HG03342 (cell line): Measurements from ENCODE around the gene SBF1.

Source experiments
- ATAC-seq: cut with Tn5 transposase; IDR thresholded peaks from one replicate; pipeline ENCODE4 v1.9.1; 2021; ENCODE audit warnings: mild to moderate bottlenecking, moderate library complexity; ENCODE audit not compliant: unreplicated experiment

SBF1 gene

DNA sequence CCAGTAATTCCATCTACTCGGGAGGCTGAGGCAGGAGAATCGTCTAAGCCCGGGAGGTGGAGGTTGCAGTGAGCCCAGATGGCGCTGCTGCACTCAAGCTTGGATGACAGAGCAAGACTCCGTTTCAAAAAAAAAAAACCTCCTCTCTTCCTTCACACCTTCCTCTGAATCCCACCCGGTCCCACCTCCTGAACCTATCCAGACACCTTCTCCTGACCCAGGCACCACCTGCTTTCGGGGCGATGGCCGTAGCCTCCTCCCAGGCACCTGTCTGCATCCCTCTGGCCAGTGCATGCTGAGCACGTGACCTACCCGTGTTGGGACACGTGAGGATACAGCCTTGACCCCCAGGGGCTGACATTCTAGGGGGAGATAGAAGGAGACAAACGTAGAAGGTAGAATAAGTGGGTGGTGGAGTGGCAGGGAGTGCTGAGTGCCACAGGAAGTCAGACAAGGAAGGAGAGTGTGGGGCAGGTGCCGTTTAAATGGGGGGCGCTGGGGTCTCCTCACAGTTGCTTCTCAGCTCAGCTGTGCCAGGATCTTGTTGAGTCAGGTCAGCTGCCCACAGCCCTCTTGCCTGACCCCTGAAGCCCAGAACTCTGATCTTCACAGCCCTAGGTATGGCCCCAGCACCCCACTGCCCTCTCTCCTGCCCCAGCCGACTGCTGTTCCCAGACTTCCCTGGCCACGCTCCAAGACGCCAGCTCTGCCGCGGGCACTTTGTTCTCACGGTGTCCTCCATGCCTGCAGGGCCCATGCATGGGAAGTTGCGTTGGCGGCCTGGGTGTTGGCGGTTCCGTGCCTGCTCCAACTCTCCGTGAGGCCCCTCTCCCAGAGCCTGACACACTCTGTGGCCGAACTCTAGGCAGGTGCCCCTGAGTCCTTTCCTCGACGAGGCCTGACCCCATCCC, 10.6 kb upstream of the SBF1 start:
- no peak for ATAC-seq

DNA sequence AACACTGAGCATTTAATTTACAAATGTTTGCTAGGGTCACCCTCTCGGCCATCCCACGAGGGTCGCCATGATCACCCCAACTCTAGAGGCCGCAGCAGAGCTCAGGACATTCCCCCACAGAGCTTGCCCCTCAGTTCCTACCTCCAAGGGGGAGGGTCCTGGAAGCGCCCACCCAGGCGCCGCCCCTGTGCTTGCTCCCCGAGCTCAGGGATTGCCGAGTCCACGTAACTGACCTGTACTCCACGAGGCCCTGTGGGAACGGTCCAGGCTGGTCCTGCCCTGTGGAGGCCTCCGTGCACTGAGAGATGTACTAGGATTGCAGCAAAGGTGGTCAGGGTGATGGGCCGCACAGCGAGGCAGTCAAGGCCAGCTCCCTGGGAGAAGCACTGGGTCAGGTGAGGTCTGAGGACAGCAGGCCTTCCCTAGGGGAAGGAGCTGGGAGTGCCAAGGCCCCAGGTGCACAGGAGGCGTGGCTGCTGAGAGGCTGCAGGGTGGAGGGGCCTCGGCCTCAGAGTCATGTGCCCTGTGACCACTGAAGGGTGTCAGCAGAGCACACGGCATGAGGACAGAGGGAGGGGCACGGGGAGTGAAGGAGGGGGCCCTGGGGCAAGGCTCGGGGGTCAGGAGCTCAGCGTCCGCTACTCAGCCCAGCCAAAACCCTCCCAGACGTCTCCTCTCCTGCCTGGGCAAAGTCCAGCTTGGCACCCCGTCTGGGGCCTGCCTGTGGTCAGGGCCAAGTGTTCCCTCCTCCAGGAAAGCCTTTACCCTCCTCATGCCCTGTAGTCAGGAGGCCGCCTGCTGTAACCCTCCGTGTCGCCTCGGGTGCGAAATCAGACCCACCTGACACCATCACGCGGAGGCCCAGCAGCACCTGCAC, 9.4 kb upstream of the SBF1 start:
- ATAC-seq = no peak

DNA sequence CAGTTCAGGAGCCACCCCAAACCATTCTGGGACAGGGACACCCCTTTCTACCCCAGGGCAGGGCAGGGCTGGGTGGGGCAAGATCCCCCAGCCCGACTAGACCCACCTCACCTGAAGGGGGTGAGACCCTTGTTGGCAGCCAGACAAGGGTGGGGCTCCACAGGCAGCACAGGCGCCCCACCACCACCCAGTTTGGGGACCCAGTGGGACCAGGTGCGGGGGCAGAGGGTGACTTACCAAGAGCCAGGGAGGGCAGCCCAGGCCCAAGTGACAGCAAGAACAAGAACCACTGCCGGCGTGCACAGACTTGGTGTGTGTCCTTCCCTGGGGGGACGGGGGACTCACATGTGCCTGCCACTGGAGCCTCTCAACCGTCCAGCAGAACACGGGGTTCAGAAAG, 8.7 kb upstream of the SBF1 start:
- ATAC-seq = no peak

DNA sequence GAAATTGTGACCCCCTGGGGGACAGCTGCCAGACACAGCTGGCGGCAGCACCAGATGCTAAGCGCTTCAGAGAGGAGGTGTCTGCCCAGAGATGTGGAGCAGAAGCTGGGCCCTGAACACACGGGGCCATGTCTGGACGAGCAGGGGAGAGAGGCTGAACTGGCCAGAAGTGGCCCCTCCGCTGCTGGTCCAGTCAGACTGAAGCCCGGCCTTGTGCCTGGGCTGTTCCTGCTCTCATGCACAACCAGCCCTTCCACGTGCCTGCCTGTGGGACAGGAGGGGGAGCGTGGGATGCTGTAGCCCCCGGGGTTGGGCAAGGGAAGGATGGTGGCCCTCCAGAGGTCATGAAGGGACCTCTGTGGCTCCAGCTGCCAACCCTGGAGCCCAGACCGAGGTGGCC, 8.3 kb upstream of the SBF1 start:
- no peak for ATAC-seq

DNA sequence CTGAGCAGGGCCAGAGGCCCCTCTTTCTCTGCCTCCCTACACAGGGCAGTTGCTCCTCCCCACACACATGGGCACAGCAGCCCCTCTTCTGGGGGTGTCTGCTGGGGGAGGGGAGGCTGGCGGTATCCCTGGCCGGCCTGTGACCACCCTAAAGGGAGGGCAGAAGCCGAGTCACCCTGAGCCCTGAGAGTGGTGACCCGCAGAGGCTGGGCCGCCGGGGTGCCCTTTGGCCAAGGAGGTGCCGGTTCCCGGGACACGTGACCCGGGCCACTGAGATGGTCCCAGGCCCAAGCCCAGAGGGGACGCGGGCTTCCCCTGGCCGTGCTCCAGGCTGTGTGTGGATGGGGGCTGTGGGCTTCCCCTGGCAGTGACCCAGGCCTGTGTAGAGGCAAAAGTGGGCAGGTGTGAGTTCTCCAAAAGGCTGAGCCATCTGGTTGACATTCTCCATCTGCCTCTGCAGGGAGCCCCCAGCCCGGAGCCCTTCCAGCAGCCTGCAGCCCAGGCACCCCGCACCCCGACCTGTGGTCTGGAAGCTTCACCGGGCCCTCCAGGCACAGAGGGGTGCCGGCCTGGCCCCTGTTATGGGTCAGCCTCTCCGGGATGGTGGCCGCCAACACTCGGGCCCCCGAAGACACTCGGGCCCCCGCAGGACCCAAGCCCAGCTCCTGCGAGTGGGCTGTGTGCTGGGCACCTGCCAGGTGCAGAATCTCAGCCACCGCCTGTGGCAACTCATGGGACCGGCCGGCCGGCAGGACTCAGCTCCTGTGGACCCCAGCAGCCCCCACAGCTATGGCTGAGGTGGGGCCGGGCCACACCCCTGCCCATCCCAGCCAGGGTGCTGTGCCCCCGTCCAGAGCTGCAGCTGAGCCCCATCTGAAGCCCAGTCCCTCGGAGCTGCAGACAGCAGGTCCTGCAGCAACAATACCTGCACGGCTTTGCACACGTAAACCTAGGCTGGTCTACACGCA, 7.6 kb upstream of the SBF1 start:
- no peak for ATAC-seq

DNA sequence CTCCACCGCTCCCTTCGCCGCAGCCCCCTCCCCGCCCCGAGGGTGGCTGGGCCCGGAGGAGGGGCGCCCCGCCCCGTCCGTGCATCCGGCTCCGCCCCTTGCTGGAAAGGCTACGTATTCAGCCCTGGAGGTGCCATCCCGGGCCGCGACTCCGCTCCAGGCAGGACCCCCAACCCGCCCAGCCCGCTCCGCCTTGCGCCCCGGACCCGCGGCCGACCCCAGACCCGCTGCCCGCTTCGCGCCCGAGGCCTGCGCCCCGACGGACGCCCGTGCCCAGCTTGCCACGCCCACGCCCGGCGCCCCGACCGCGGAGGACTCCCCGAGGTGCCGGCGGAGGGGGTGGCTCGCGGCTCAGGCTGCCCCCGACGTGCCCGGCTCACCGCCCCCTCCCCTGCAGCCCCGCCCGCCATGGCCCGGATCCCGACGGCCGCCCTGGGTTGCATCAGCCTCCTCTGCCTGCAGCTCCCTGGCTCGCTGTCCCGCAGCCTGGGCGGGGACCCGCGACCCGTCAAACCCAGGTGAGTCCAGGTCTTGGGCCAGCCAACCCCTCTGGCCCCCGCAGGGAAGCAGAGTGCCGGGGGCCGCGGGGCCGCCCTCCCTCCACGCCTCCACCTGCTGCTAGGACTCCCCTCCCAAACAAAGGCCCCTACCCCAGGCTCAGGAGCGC, 6.7 kb upstream of the SBF1 start, which contains the start of gene ADM2:
TSS of gene ADM2 (plus strand) at position 104 of the 667 bp plus-strand sequence. CDS start at position 409, 305 bp downstream.
- no peak for ATAC-seq

DNA sequence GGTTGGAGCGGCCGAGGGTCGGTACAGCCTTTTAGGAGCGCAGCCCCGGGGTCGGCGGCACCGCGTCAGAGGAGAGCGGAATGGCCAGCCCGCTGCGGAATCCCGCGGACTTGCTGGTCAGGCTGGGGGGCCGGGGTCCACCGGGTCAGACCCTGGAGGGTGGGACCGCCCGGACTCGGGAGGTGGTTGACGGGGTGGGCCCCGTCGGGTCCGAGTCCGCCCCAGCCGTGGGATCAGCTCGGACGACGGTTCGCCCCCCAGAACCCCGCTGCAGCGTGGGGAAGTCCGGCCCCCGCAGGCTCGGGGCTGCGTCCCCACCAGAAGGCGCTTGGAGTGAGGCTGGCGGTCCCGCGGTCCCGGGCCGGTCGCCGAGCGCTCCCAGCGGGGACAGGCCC, 6.2 kb upstream of the SBF1 start:
- no peak for ATAC-seq

DNA sequence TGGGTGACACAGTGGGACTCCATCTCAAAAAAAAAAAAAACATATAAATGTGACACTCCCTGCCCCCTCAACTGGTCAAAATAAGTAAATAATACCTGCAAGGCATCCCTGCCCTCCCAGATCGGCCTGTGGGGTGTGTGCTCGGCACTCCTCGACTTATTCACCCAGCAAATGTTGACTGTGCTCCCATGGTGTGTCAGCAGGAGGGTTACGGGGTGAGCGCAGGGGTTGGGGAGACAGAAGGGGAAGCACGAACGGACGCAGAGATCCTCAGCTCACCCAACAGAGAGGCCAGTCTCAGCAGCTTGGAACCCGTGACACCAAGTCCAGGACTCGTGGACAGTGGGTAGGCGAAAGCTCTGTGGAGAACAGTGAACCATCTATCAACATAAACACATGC, 4.9 kb upstream of the SBF1 start:
- no peak for ATAC-seq

DNA sequence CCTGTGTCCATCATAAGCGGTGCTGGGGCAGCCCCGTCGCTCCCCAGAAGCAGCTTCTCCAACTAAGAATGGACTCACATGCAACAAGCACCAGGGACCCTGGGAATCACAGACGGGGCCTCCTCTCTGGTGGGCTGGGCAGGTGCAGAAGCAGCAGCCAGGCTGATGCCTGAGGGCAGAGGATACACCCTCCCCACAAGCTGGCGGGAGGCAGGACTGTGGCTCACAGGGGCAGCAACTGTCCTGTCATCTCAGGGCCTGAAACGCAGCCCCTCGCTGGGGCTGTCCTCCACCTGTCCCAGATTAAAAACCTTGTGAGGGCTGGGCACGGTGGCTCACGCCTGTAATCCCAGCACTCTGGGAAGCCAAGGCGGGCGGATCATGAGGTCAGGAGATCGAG, 3.1 kb upstream of the SBF1 start:
- ATAC-seq = no peak

DNA sequence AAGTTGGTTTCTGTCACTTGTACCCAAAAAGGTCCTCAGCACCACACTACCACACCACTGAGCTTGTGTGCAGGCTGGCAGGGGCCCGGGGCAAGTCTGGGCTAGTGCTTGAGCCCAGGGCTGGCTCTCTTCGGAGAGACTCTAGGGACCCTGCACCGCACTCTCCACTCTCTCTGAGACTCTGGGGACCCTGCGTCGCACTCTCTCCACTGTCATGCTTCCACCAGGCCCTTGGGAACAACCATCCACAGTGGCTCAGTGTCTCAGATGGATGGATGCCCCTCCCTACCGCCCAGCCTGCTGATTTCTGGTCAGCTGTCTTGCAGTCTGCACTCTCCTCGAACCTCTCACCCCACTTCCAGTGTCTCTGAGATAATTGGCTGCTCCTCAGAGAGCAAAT, 2.0 kb upstream of the SBF1 start:
- no peak for ATAC-seq

DNA sequence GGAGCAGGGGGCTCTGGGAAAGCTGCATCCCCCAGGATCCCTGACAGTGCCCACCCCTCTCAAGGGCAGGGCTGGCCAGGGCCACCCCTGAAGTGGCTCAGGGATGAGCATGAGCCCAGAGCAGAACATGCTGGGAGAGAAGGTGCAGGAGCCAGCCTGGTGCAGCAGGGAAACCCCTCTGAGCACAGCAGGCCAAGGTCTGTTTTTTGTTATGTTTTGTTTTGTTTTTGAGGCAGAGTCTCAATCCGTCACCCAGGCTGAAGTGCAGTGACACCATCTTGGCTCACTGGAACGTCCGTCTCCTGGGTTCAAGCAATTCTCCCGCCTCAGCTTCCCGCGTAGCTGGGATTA, 792 bp upstream of the SBF1 start:
- no peak for ATAC-seq

DNA sequence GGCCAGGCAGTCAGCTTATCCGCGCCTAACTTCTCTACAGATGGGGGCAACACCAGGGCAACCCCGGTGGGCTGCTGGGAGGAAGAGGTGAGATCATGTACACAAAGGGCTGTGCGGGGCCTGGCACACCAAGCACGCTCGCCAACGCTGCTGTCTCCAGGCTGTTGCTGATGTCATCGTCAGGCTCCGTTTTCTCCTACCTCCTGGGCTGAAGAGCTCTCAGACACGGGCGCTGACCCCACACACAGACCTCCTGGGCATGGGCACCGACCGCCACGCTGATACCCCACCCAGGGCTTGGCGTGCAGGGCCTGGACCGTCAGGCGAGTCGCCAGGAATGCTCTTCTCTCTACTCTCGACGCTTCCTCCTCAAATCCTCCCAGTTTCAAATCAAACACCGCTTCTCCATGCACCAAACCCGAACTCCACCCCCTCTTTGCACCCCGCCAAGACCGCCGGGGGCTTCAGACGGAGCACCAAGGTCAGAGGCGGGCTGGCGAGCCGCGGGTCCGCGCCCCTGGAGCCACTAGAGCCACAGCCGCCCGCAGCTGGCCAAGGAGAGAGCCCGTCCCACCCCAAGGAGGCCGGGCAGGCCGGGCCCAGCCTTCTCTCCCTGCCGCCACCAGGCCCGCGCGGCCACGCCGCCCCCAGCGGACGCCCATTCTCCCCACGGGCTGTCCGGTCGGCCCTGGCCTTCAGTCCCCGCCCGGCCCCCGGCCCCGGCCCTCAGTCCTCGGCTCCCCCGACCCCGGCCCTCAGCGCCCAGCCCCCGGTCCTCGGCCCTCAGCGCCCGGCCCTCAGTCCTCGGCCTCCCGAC, 772 bp downstream of the SBF1 start:
- no peak for ATAC-seq

DNA sequence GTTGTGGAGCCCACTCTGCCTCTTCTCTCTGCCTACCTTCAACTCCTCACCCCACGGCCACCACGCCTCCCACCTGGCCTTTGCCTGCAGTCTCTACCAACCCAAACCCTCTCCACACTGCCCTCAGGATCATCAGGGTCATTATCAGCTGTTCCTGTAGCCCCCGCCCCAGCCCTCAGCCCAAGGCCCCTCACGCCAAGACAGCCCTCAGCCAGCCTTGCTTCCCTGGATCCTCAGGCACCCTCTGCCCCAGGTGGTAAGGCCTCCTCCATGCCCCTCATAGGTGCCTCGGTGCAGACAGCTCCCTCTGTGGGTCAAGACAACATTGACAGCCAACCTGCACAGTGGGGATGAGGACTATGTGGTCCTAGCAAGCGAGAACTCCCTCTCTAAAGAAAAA, 1.7 kb downstream of the SBF1 start:
- ATAC-seq = no peak

DNA sequence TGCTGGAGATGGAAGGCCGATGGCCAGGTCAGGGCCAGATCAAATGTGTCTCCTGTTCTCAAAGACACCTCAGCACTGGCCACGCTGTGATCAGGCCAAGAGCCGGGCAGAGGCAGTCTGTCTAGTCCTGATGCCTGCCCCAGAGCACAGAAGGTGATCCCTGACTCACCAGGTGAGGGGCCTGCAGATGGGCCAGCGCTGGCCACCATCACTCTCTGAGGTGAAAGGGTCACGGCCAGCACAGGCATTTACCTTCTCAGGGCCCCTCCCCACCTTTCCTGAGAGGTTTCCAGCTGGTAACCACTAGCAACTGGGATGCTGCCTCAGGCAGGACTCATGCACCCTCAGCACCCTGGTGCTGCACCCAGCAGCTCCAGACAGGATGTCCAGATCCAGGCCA, 2.9 kb downstream of the SBF1 start:
- ATAC-seq = no peak

DNA sequence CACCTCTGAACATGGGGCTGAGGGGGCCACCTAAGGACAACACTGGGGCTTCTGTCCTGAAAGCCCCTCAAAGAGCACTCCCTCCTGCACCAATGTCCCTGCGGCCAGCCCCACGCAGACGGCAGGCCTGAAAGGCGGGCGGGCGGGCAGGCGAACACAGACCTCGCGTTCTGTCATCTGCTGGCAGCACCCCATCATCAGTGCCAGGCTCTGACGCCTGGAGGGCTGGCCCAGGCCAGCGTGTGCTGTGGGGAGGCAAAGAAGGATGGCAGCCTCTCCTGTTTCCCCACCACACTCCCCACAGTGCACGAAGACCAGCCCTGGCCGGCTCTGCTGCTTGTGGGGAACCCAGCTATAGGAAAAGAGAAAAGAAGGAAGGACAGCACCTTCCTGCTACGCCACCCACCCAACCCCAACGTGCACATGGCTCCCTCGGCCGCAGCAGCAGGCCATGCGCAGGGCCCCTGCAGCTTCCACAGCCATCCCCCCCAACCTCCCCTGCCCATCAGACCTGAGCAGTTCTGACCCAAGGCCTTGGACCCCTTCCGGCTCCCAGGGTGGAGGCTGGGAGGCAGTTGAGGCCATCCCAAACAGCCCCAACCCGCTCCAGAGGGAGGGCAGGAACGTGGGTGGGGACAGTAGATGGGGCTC, 3.5 kb downstream of the SBF1 start:
- no peak for ATAC-seq

DNA sequence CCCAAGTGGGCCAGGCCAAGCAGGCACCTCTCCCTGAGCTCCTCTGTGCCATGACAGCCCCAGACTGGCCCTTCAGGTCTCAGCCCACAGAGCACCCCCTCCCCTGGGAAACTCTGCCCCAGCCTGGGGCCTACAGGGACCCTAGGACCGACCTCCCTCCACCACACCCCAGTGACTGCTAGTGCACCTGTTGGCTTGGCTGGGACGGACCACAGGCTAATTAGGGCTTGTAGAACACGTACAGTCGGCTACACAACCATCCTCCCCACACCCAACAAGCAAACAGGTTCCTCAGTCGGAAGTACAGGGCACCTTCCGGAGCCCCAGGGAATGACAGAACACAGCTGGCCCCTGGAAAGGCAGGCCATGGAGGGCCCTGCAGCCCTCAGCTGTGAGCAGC, 4.3 kb downstream of the SBF1 start:
- no peak for ATAC-seq

DNA sequence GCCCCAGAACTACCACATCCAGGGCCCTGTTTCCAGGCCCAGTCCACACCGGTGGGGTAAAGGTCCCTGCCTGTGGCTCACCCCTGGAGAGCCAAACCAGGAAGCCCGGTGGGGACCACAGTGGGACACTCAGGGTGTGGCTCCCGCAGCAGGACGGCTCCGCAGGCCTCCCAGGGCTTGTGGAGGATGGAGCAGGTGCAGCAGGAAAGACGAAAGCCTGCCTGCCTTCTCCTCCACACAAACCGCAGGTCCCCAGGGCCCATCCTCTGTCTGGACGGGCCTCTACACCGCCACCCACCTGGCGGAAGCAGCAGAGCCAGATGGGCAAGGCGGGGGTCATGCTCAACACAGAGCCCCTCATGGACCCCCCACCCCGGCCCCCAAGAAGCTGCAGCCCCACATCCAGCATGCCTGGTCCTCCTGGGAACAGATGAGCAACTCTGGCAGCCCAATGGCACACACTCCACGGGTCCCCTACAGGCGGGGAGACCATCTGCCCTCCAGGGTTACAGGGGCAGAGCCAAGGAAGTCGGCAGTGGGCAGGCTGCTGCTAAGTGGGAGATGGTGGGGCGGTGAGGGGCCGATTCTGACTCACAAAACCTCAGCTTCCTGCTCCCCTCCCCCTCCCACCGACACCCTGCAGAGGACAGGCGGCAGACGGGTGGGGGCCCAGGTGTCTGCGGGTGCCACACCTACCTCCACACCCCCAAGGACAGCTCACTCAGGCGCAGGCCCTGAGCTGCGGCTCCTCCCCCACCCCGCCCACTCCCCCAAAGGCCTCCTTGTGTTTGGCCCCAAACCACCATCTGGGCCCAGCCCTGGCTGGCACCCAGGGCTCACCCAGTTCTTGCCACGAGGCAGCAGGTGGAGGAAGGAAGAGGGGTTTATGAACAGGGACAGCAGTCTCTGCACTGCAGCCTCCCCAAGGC, 5.2 kb downstream of the SBF1 start:
- peak; percentile 56 for ATAC-seq

DNA sequence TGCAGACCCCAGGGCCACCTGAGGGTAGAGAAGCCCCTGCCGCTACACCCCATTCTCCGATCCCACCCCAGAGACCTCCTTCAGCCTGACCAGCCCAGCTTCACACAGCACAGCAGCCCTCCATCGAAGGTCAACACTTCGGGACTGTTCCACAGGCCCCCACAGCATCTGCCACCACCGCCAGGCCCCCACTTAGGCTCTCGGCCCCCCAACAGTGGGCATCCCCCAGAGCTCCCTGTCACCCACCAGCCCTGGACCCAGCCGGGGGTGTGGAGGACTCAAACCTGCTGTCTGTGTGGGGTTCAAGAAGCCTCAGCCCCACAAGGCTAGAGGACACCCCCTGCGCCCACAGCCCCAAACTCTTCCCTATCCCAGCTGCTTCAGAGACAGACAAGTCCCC, 6.2 kb downstream of the SBF1 start:
- no peak for ATAC-seq
